Measurements from ENCODE around the gene THEMIS.
"Not testable (repeated sequence)": the region's sequence is repeated elsewhere in the genome, so short reads cannot be mapped to it uniquely, and the experiment has no call there.

Gene THEMIS

DNA sequence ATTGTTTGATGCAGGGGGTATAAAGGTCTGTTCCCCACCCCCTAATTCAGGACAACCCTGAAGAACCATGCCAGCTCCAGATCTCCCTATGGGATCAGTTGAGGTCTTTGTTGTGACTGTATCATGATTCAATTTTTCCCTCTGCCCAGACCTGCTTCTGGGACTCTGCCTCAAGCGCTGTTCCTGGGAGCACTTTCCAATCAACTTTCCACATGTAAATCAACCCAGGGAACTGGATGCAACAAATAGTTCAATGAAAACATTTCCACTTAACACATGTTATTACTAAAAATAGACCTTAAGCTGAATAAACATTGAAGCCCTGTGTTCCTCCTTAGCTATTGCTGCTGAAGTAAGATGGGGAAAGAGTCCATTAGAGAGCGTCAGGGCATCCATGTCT lies 184.4 kb downstream of the THEMIS start:
- no peak for DNase-seq

DNA sequence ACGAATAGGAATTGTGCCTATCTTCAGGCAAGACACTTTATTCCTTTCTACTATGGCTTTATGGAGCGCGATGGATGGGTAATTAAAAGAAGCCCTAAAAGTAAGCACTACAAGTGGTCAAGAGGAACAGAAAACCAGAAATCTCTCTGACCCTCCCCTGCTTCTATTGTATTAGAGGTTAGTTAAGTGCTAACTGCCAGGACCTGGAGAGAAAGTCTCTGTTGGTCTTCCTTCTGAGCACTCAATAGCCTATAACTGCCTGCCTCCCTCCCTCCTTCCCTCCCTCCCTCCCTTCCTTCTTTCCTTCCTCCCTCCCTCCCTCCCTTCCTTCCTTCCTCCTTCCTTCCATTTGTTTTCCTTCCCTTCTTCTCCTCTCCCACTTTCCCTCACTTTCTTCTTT lies 190.2 kb downstream of the THEMIS start:
- DNase-seq: no peak

DNA sequence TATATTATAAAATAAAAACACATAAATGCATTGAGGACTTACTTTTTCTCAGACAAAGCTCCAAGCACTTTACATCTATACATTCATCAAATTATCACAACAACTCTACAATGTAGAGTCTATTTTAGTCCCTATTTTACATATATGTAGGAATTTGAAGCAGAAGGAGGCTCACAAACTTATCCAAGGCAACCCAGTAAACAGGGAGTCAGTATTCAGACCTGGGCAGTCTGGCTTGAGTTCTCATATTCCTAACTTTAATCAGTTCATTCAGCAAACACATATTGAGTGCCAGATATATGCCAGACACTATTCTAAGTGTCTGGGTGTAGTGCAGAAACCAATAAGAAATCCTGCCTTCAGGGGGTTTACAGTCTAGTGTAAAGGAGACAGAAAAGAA lies 194.6 kb downstream of the THEMIS start:
- no peak for DNase-seq

DNA sequence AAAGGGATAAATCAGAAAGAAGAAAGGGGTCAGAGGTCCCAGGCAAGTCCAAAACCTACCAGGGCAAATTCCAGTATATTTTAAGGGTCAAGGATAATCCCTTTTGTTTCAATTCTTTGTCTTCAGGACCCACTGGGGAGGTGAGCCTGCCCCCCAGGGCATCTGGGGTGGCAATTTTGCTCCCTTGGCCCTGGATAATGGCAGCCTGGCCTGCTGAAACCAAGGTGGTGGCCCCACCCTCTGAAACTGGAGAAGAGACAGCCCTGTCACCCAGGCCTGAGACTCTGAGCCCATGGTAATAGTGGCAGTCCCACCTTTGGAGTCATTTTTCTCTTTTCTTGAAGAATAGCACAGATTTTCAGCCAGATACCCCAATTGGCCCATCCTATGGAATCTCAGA lies 205.8 kb downstream of the THEMIS start:
- no peak for DNase-seq

DNA sequence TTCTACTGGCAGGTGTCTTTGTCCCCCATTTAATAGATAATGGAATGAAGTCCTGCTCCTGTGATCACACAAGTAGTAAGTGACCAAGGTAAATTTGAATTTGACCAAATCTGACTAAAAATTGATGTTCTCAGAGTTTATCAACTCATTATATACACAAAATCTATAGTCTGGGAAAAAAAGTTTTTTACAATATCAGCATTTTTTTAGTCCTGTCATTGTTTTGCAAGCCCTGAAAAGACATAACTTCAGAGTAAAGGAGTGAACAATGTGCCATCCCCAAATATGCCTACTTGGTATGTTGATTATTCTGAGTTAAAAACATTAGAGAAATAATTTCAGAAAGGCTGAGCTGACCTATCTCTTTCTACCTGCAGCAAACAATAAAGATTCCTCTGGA lies 209.7 kb downstream of the THEMIS start:
- DNase-seq: no peak

DNA sequence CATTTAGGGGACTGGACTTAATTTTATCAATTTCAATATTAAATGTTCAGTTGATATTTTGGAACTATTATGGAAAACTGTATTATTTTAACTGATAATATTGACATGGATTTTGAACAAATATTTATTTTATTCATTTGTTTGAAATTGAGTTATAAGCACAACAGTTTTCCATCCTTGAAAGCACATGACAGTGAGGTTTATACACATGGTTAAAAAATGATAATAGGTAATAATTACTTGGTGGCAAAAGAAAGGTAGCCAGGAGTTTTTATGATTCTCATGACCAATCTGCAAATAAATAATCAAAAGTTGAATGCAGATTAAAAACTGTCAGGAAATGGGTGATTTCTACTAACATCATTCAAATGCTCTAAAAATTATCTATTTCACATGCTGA lies 210.3 kb downstream of the THEMIS start:
- DNase-seq: no peak

DNA sequence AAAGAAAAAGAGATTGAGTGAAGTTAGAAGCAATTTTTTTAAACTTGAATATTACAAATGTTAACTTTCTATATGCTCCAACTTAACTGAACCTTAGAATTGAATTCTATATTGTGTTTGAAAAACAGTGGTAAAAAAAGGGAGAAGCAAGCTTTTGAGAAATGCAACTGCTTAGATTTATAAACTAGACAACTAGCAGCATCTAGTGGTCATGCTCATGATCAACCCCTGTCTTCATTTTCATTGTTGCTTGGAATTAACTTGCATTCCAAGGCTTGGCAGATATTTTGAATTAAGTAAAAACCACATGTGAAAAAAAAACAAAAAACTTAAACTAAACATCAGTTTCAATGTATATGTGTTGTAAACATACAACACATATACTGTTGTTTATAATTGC lies 210.8 kb downstream of the THEMIS start:
- peak; percentile 10 for DNase-seq

DNA sequence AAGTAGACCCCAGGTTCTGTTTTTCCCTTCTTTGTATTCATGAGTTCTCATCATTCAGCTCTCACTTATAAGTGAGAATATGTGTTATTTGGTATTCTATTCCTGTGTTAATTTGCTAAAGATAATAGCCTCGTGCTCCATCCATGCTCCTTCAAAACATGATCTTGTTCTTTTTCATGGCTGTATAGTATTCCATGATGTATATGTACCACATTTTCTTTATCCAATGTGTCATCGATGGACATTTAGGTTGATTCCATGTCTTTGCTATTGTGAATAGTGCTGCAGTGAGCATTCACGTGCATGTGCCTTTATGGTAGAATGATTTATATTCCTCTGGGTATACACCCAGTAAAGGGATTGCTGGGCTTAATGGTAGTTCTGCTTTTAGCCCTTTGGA lies 213.4 kb downstream of the THEMIS start:
- DNase-seq: not testable (repeated sequence)

DNA sequence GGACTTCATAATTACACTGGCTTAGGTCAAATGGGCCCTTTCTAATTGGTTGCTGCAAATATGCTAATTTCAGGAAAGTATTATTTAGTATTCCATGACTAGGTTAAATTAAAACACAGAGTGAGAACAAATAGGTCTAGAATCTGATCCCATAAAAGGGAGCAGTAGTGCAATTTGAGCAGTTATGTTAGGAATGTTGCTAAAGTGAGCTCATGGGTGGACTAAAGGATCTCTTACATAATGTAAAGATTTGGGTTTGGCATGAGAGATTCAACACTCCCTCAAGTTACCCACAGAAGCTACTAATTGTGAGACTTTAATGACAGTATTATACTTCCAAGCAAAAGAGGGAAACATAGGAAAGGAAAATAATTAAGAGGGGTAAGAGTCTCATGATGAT lies 214.8 kb downstream of the THEMIS start:
- peak; percentile 5 for DNase-seq

DNA sequence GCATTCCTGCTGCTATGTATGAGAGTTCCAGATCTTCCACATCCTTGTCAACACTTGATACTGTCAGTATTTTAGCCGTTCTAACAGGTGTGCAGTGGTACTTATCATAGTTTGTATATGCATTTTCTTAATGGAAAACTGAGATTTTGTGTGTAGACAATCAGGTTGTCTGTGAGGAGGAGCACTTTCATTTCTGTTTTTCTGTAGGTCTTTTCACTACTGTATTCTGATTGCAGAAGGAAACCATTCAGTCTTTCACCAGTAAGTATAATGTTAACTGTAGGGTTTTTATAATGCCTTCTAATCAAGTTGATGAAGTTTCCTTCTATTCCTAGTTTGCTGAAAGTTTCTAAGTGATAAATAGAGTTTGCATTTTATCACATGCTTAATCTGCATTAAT lies 216.4 kb downstream of the THEMIS start:
- no peak for DNase-seq

Data from fibroblast of upper back skin (primary cell).